Adipocyte (in vitro differentiated cells): ENCODE results near the gene C3orf70.
"Not testable (repeated sequence)": the region's sequence is repeated elsewhere in the genome, so short reads cannot be mapped to it uniquely, and the experiment has no call there.

Source experiments
- DNase-seq: peaks from one replicate; pipeline ENCODE4 v3.0.0-alpha.2; 2015; ENCODE audit warnings: low read depth
- H3K27me3 ChIP-seq: replicated peaks from 2 replicates; pipeline ENCODE4 v1.7.0; 2013; ENCODE audit warnings: mild to moderate bottlenecking, low read length, moderate library complexity; ENCODE audit not compliant: control insufficient read depth, insufficient read depth
- H3K36me3 ChIP-seq: 2 replicates; pipeline ENCODE4 v1.7.0; 2013; ENCODE audit warnings: low read length, mild to moderate bottlenecking, moderate library complexity; ENCODE audit not compliant: control insufficient read depth, insufficient read depth, severe bottlenecking
- H3K4me1 ChIP-seq: 2 replicates; pipeline ENCODE4 v1.7.0; 2013; ENCODE audit warnings: mild to moderate bottlenecking, low read length, moderate library complexity; ENCODE audit not compliant: control insufficient read depth, insufficient read depth
- H3K4me3 ChIP-seq: 2 replicates; pipeline ENCODE4 v1.7.0; 2013; ENCODE audit warnings: mild to moderate bottlenecking, low read length, moderate library complexity
- H3K9ac ChIP-seq: 2 replicates; pipeline ENCODE4 v1.7.0; 2013; ENCODE audit warnings: mild to moderate bottlenecking, low read length, moderate library complexity
- H3K9me3 ChIP-seq: 2 replicates; pipeline ENCODE4 v1.7.0; 2013; ENCODE audit warnings: mild to moderate bottlenecking, low read length, moderate library complexity; ENCODE audit not compliant: control insufficient read depth

The C3orf70 gene

GRCh38 chr3:185112186-185112585 is 40.7 kb downstream of the C3orf70 start:
- H3K27me3 ChIP-seq, result no peaks in the 10 kb centered on the region

GRCh38 chr3:185109012-185109411 is 43.8 kb downstream of the C3orf70 start:
- H3K36me3 ChIP-seq, H3K27me3 ChIP-seq, DNase-seq, H3K9ac ChIP-seq, H3K9me3 ChIP-seq, H3K4me3 ChIP-seq, H3K4me1 ChIP-seq: not testable (repeated sequence)

More at GRCh38 chr3:185112186-185112585, 40.7 kb downstream of the C3orf70 start:
- Histone ChIP-seq H3K9ac (no peak overlapping the region), H3K36me3 (no peaks in the 10 kb centered on the region), H3K4me3 (no peak overlapping the region), H3K9me3 (no peaks in the 10 kb centered on the region), H3K4me1 (no peaks in the 10 kb centered on the region)
- DNase-seq, result no peak

GRCh38 chr3:185106256-185106890 is 46.5 kb downstream of the C3orf70 start:
- H3K4me3 ChIP-seq, H3K27me3 ChIP-seq, H3K9ac ChIP-seq, H3K4me1 ChIP-seq, H3K36me3 ChIP-seq, DNase-seq: not testable (repeated sequence)
- H3K9me3 ChIP-seq, result peaks cover 10% of the 10 kb centered on the region

GRCh38 chr3:185103359-185104127 is 49.3 kb downstream of the C3orf70 start:
- Histone ChIP-seq H3K9me3 (peaks cover 10% of the 10 kb centered on the region), H3K9ac (no peak overlapping the region), H3K27me3 (no peaks in the 10 kb centered on the region), H3K4me3 (no peak overlapping the region), H3K4me1 (no peaks in the 10 kb centered on the region), H3K36me3 (no peaks in the 10 kb centered on the region)
- DNase-seq, result no peak

GRCh38 chr3:185094697-185095096 is 58.2 kb downstream of the C3orf70 start:
- Histone ChIP-seq H3K9ac (no peak overlapping the region), H3K4me3 (no peak overlapping the region), H3K27me3 (no peaks in the 10 kb centered on the region), H3K36me3 (no peaks in the 10 kb centered on the region), H3K9me3 (no peaks in the 10 kb centered on the region), H3K4me1 (peaks cover 6% of the 10 kb centered on the region)
- DNase-seq, result no peak

- no peaks in the 10 kb centered on the region for H3K36me3 ChIP-seq
- H3K4me3 ChIP-seq, result no peak overlapping the region
- H3K9ac ChIP-seq, result no peak overlapping the region
- no peak for DNase-seq
- H3K27me3 ChIP-seq, result no peaks in the 10 kb centered on the region
- no peaks in the 10 kb centered on the region for H3K9me3 ChIP-seq
- H3K4me1 ChIP-seq, result peaks cover 14% of the 10 kb centered on the region
These were observed 59.7 kb downstream of the C3orf70 start for GRCh38 chr3:185093116-185093515.

GRCh38 chr3:185090811-185091210 is 62.0 kb downstream of the C3orf70 start:
- no peak for DNase-seq
- no peak overlapping the region for H3K9ac ChIP-seq
- peaks cover 14% of the 10 kb centered on the region for H3K4me1 ChIP-seq
- no peaks in the 10 kb centered on the region for H3K27me3 ChIP-seq
- no peaks in the 10 kb centered on the region for H3K36me3 ChIP-seq
- no peaks in the 10 kb centered on the region for H3K9me3 ChIP-seq
- H3K4me3 ChIP-seq, result no peak overlapping the region

- Histone ChIP-seq H3K36me3 (no peaks in the 10 kb centered on the region), H3K27me3 (no peaks in the 10 kb centered on the region), H3K4me3 (no peak overlapping the region), H3K9me3 (no peaks in the 10 kb centered on the region), H3K4me1 (peaks cover 14% of the 10 kb centered on the region), H3K9ac (no peak overlapping the region)
- no peak for DNase-seq
These were observed 63.1 kb downstream of the C3orf70 start for GRCh38 chr3:185089751-185090150.

GRCh38 chr3:185089343-185089742 is 63.5 kb downstream of the C3orf70 start:
- Histone ChIP-seq H3K27me3 (no peaks in the 10 kb centered on the region), H3K36me3 (no peaks in the 10 kb centered on the region), H3K9me3 (no peaks in the 10 kb centered on the region), H3K4me1 (peaks cover 14% of the 10 kb centered on the region), H3K9ac (no peak overlapping the region), H3K4me3 (no peak overlapping the region)
- no peak for DNase-seq

- no peak overlapping the region for H3K9ac ChIP-seq
- no peak for DNase-seq
- no peaks in the 10 kb centered on the region for H3K9me3 ChIP-seq
- no peaks in the 10 kb centered on the region for H3K36me3 ChIP-seq
- H3K4me1 ChIP-seq, result peaks cover 14% of the 10 kb centered on the region
- no peaks in the 10 kb centered on the region for H3K27me3 ChIP-seq
- H3K4me3 ChIP-seq, result no peak overlapping the region
These were observed 65.4 kb downstream of the C3orf70 start for GRCh38 chr3:185087419-185087818.

- peak; percentile 29 for DNase-seq
- H3K9me3 ChIP-seq, result no peaks in the 10 kb centered on the region
- H3K4me3 ChIP-seq, result no peak overlapping the region
- peaks cover 10% of the 10 kb centered on the region for H3K4me1 ChIP-seq
- H3K27me3 ChIP-seq, result no peaks in the 10 kb centered on the region
- no peaks in the 10 kb centered on the region for H3K36me3 ChIP-seq
- no peak overlapping the region for H3K9ac ChIP-seq
These were observed 68.0 kb downstream of the C3orf70 start for GRCh38 chr3:185084901-185085300.
